Psoas muscle (tissue), 8 donors: ENCODE data around the gene TSPAN14. TPM values are rescaled to one million over a fixed set of nuclear protein-coding genes. Genes with fewer than 3 reads are reported as not detected.

ENCODE experiments used
- ATAC-seq, 4 donors: fragments of 200-7000 bp; cut with Tn5 transposase; one replicate each; pipeline ENCODE4 v1.9.1; 2020; ENCODE audit warnings: moderate library complexity in 3 of 4, mild to moderate bottlenecking in 2 of 4
- DNase-seq, 2 donors: peaks; one replicate each; pipeline ENCODE4 v3.0.0-alpha.2; 2020
- H3K27ac ChIP-seq: fragments of 200-600 bp; one replicate; pipeline ENCODE4 v1.8.0; 2022
- H3K27me3 ChIP-seq, 3 donors: fragments of 200-600 bp in 1 of 3; one replicate each; pipeline versions ENCODE4 v1.6.1 to v1.8.0; 2013 to 2022; ENCODE audit warnings: low read length in 2 of 3, mild to moderate bottlenecking in 2 of 3, moderate library complexity in 1 of 3; ENCODE audit not compliant: insufficient read depth in 3 of 3
- H3K36me3 ChIP-seq, 2 donors: fragments of 200-600 bp in 1 of 2; one replicate each; pipeline versions ENCODE4 v1.6.1 to v1.8.0; 2013 to 2022; ENCODE audit warnings: low read depth in 1 of 2, mild to moderate bottlenecking in 1 of 2, moderate library complexity in 1 of 2; ENCODE audit not compliant: insufficient read depth in 1 of 2
- H3K4me1 ChIP-seq: fragments of 200-600 bp; one replicate; pipeline ENCODE4 v1.8.0; 2022
- H3K4me3 ChIP-seq: fragments of 200-600 bp; one replicate; pipeline ENCODE4 v1.8.0; 2022; ENCODE audit warnings: mild to moderate bottlenecking
- H3K9me3 ChIP-seq: fragments of 200-600 bp; one replicate; pipeline ENCODE4 v1.8.0; 2022
- WGBS, 3 donors: extraction: QIAGEN DNeasy Blood & Tissue Kit; methylation state at CpG; one replicate each; pipeline versions ENCODE4 v1.1.6 to v1.1.7; 2013; 5-methylcytosine and 5-hydroxymethylcytosine counted together
- intact Hi-C, 2 donors: fragments of 100-400 bp; cut with DNase I; formaldehyde crosslinking; loops; one replicate each; pipeline versions ENCODE4 v1.11.0 to v1.14.2; 2022
- polyA plus RNA-seq, 3 donors: library from polyadenylated mRNA; stranded (reverse); fragments of 200-250 nt; gene quantifications; one replicate each; pipeline ENCODE4 v1.2.3, GENCODE V29; 2013
- total RNA-seq, 4 donors: library from RNA; stranded (reverse); fragmentation: NEBNext Ultra II Directional in 2 of 4; extraction: Animal tissue kit (Norgen Biotek cat#: 25700) in 2 of 4; gene quantifications; one replicate each; pipeline versions ENCODE4 v1.2.1 to v1.2.4, GENCODE V29; 2021 to 2023
- TF ChIP-seq, protein P1 (sequence below): fragments of 200-600 bp; IDR thresholded peaks from one replicate; pipeline ENCODE4 v1.8.0; 2022; ENCODE audit warnings: antibody characterized with exemption
- donor health status: healthy with polysubstance abuse.
- donor health status: DM: no; HTN: no; CAD: no; lungs with moderate emphysema.
- donor health status: Bipolar disorder and iron deficiency.
- donor health status: healthy.
- donor health status: DM: yes; HTN: yes; CAD: no.
- donor health status: DM: no; HTN: no; CAD: no.
- donor health status: DM: no; HTN: no; CAD: no.
- donor health status: DM: yes; HTN: yes; CAD: no.

The TSPAN14 gene
- total and polyA plus RNA-seq, 7 donors = 19.4 to 33.3 (median 23.9) TPM

DNA sequence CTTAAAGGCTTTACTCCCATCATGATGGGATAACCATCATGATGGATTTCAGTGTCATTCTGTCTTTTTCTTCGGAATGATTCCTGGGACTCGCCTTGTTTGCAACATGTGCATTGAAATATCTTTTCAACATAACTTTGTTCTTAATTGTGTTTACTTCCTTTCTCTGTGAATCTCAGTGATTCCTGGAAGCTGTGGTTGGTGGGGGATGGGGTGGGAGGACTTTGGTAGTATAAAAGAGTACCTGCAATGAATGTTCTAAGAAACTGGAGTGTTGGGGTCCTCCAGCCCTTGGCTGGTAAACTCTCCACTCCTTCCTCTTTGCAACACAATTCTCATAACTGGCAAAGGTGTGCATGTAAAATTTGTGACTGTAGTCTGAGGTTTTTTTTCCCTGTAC is 72.1 kb downstream of the TSPAN14 start:
- no peak overlapping the region for H3K27ac ChIP-seq
- no peaks in the 10 kb centered on the region for H3K9me3 ChIP-seq
- intact Hi-C loops = no loop called here
- DNase-seq (no peak), ATAC-seq (no peak)
- WGBS, 3 donors = 74 to 87% (median 76%) methylated on average over 2 of the region's 2 CpGs
- H3K36me3 ChIP-seq = peaks cover 0 to 1% of the 10 kb centered on the region in 2 donors
- no peak overlapping the region for H3K4me3 ChIP-seq
- no peaks in the 10 kb centered on the region for H3K4me1 ChIP-seq
- TF ChIP-seq, protein P1, sequence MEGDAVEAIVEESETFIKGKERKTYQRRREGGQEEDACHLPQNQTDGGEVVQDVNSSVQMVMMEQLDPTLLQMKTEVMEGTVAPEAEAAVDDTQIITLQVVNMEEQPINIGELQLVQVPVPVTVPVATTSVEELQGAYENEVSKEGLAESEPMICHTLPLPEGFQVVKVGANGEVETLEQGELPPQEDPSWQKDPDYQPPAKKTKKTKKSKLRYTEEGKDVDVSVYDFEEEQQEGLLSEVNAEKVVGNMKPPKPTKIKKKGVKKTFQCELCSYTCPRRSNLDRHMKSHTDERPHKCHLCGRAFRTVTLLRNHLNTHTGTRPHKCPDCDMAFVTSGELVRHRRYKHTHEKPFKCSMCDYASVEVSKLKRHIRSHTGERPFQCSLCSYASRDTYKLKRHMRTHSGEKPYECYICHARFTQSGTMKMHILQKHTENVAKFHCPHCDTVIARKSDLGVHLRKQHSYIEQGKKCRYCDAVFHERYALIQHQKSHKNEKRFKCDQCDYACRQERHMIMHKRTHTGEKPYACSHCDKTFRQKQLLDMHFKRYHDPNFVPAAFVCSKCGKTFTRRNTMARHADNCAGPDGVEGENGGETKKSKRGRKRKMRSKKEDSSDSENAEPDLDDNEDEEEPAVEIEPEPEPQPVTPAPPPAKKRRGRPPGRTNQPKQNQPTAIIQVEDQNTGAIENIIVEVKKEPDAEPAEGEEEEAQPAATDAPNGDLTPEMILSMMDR = no peak
- no peaks in the 10 kb centered on the region for H3K27me3 ChIP-seq

DNA sequence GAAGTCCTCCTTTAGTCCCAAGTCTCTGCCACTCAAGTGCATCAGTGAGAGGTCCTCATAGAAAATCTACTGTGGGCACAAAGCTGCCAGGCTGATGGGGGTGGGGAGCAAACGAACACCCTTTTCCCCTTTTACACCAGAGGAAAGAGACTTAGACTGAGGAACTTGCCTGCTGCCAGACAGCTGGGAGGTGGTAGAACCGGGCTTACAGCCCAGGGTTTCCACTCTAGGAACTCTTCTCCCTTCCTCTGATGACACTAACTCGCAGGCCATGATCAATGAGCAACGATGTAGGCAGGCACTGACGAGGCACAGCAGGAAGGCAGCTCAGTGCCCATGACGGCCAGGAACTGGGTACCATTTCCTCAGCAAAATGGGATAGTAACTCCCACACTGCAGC is 72.6 kb downstream of the TSPAN14 start:
- Histone ChIP-seq H3K4me3 (no peak overlapping the region), H3K27ac (no peak overlapping the region), H3K9me3 (no peaks in the 10 kb centered on the region), H3K27me3 (no peaks in the 10 kb centered on the region), H3K36me3 (no peaks in the 10 kb centered on the region), H3K4me1 (no peaks in the 10 kb centered on the region)
- ATAC-seq (no peak), DNase-seq (peak in 1 of 2 donors; percentile 51)
- 40 to 60% (median 50%) methylated on average over 6 of the region's 6 CpGs for WGBS, 3 donors
- intact Hi-C loops = no loop called here
- TF ChIP-seq, protein P1 = no peak

DNA sequence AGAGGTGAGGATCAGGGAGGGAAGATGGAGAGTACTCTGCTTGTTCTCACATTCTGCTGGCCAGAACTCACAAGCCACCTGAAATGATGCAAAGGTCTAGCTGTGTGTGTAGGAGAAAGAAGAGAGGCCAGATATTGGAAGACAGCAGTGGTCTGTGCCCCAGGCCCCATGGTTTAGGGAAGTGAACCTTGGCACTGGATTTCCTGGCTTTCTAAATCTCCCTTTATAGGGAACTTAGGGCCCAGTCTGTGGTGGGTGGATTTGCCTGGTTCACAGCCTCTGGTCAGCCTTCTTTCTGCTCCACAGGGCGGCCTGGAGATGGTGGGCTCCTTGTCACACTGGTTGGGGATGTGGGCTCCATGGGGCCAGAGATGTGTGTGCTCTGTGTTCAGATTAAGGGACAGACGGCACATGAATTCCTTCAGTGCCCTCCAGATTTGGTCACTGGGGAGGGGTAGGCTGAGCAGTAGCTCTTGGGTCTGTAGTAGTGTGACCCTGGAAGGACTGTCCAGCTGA is 74.1 kb downstream of the TSPAN14 start:
- Histone ChIP-seq H3K9me3 (no peaks in the 10 kb centered on the region), H3K4me1 (no peaks in the 10 kb centered on the region), H3K27me3 (no peaks in the 10 kb centered on the region), H3K27ac (no peak overlapping the region), H3K36me3 (no peaks in the 10 kb centered on the region), H3K4me3 (no peak overlapping the region)
- TF ChIP-seq, protein P1 = no peak
- WGBS, 3 donors = 92 to 96% (median 95%) methylated on average over 2 of the region's 2 CpGs
- DNase-seq (peak in 1 of 2 donors; percentile 38), ATAC-seq (no peak)
- intact Hi-C loops = no loop called here

DNA sequence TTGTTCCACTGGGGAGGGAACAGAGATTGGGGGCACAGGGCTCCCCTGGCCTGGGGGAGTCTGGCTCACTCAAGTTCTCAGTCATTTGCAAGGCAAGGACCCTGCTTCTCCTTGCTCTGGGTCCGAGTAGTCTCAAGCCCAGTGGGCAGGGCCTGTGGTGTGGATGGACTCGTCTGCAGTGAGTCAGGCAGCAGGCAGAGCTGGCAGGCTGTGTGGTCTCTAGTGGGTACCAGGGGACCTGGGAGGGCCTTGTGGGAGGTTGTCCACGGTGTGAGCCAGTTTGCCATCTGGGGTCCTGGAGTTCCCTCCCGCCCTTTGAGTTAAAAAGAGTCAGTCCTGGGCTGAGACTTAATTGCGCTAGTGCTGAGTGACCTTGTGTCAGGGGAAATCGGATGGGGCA is 74.8 kb downstream of the TSPAN14 start:
- 64 to 66% (median 65%) methylated on average over 6 of the region's 6 CpGs for WGBS, 3 donors
- intact Hi-C loops = no loop called here
- Histone ChIP-seq H3K36me3 (no peaks in the 10 kb centered on the region), H3K4me1 (no peaks in the 10 kb centered on the region), H3K27ac (peak overlapping the region; percentile 30), H3K27me3 (no peaks in the 10 kb centered on the region), H3K4me3 (no peak overlapping the region), H3K9me3 (no peaks in the 10 kb centered on the region)
- no peak for ATAC-seq
- TF ChIP-seq, protein P1 = no peak
- peak in 1 of 2 donors; percentile 31 for DNase-seq

- H3K36me3 ChIP-seq = no peaks in the 10 kb centered on the region
- intact Hi-C loops = no loop called here
- TF ChIP-seq, protein P1 = no peak
- 70 to 77% (median 75%) methylated on average over 11 to 12 of the region's 12 CpGs for WGBS, 3 donors
- no peaks in the 10 kb centered on the region for H3K4me1 ChIP-seq
- no peak for ATAC-seq
- H3K27ac ChIP-seq = peak overlapping the region; percentile 30
- DNase-seq = peak in 1 of 2 donors; percentile 47
- no peak overlapping the region for H3K4me3 ChIP-seq
- no peaks in the 10 kb centered on the region for H3K27me3 ChIP-seq
- no peaks in the 10 kb centered on the region for H3K9me3 ChIP-seq
Measured at GRCh38 chr10:80529604-80530003, 75.5 kb downstream of the TSPAN14 start.
